PFSK-1 (cell line): ENCODE results near the gene HAVCR1.

Experiments
- POLR2AphosphoS5 ChIP-seq: IDR thresholded peaks from 2 replicates; pipeline ENCODE4 v1.6.1; 2012; ENCODE audit warnings: low read depth, mild to moderate bottlenecking, control low read depth, low read length, moderate library complexity
- REST ChIP-seq, 2 experiments: IDR thresholded peaks; 2 replicates each; pipeline versions ENCODE4 v1.6.1 to v1.8.0; 2011 to 2012; ENCODE audit warnings: low read depth in 2 of 2, low read length in 2 of 2, control low read depth in 1 of 2, inconsistent platforms in 1 of 2, mild to moderate bottlenecking in 1 of 2, moderate library complexity in 1 of 2; ENCODE audit not compliant: insufficient read depth in 1 of 2
- SIN3A ChIP-seq: IDR thresholded peaks from 2 replicates; pipeline ENCODE4 v1.6.1; 2012; ENCODE audit warnings: mild to moderate bottlenecking, low read length, moderate library complexity, borderline replicate concordance; ENCODE audit not compliant: insufficient read depth
- TAF1 ChIP-seq: IDR thresholded peaks from 2 replicates; pipeline ENCODE4 v1.6.1; 2012; ENCODE audit warnings: low read length, control low read depth, borderline replicate concordance; ENCODE audit not compliant: insufficient read depth

GRCh38 chr5:157020002-157020401 lies 38.9 kb downstream of the HAVCR1 start:
- TF ChIP-seq POLR2AphosphoS5 (no peak), SIN3A (no peak), TAF1 (no peak), REST (IDR thresholded peaks at IDR 0.05; ENCODE audit: insufficient read depth in 1 of 2, low read depth in 2 of 2, low read length in 2 of 2) (no peak)
